ENCODE results near the gene NT5DC4. TPM values are rescaled to one million over a fixed set of nuclear protein-coding genes. Genes with fewer than 3 reads are reported as not detected.

Gene NT5DC4
- total RNA-seq, 1 experiment from 2014 or later, result not detected

DNA sequence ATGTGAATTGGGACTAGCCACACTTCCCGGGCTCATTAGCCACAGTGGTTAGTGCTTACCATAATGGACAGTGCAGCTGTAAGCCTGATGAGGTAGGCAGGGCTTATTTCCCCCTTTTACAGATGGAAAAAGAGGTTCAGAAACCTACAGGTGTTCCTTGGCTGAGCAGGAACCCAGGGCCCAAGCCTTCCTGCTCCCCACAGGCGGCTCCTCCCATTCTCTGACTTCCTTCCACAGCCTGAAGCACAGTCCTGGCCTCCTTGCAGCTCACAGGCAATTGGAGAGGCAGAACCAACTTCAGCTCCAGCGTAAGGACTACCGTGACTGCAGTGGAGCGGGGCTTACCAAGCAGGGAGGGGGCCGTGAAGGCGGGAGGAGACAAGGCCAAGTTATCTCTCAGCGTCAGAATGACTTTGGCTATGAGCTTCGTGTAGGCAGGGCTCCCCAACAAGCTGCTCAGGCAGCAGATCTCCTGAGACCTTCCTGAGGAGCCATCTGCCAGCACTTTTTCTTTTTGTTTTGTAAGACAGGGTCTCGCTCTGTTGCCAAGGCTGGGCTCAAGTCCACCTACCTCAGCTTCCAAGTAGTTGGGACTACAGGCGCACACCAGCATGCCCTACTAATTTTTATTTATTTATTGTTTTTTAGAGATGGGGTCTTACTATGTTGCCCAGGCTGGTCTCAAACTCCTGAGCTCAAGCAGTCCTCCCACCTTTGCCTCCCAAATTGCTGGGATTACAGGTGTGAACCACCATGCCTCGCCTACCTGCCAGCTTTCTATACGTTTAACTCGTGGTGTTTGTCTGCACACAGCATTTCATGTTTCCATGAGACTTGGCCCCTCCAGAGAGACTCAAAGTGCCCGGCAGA lies 34.2 kb upstream of the NT5DC4 start:
- intact Hi-C loops (cut with micrococcal nuclease), result no loop called here
- no peaks in the 10 kb centered on the region for H3K9me3 Mint-ChIP-seq (ENCODE audit: unreplicated experiment)
- no peaks in the 10 kb centered on the region for H3K36me3 Mint-ChIP-seq (ENCODE audit: insufficient read depth, unreplicated experiment)
- peaks cover 4% of the 10 kb centered on the region for H3K4me1 Mint-ChIP-seq (ENCODE audit: insufficient read depth, unreplicated experiment)
- BruUV-seq (replicated peaks), result no TSS peak
- POLR2A ChIA-PET, result interaction anchor here (1.1 to 1.9 kb wide), 3 partner anchors 21 to 66 kb away, joined by 3 to 4 read pairs (median 3); no protein-coding TSS in a partner anchor
- no peak for DNase-seq (ENCODE audit: unreplicated experiment)
- no peak for TF ChIP-seq CTCF (IDR thresholded peaks at IDR 0.05; ENCODE audit: unreplicated experiment)
- no peak overlapping the region for H3K27ac Mint-ChIP-seq (ENCODE audit: low read depth, unreplicated experiment)
- no peaks in the 10 kb centered on the region for H3K27me3 Mint-ChIP-seq (ENCODE audit: insufficient read depth, unreplicated experiment)
- CTCF ChIA-PET, result no interaction called here
- no peak overlapping the region for H3K4me3 Mint-ChIP-seq (ENCODE audit: unreplicated experiment)

DNA sequence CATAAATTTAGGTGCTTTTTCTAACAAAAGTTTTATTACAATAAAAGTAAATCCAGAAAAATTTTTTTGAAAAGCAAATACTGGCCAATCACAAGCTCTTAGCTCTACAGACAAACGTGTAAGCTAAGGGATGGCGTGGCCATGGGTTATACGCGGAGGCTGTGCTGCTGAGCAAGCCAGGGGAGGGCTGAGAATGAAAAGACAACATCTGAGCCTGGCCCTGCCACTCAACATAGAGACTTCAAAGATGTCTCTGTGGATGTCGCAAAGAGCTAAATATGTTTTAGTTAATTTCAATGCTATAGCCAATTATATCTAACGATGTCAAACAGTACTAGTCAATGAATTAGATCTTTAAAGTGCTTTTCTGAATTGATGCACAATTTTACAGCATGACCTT lies 33.3 kb upstream of the NT5DC4 start:
- BruUV-seq (replicated peaks), result no TSS peak
- peaks cover 14% of the 10 kb centered on the region for H3K4me1 Mint-ChIP-seq (ENCODE audit: insufficient read depth, unreplicated experiment)
- CTCF ChIA-PET, result interaction anchor here (0.6 to 0.9 kb wide), 2 partner anchors 42 to 1942 kb away, joined by 3 read pairs; partner anchors contain the start of gene SLC20A1
- DNase-seq (ENCODE audit: unreplicated experiment), result no peak
- TF ChIP-seq CTCF (IDR thresholded peaks at IDR 0.05; ENCODE audit: unreplicated experiment), result no peak
- H3K36me3 Mint-ChIP-seq (ENCODE audit: insufficient read depth, unreplicated experiment), result no peaks in the 10 kb centered on the region
- H3K4me3 Mint-ChIP-seq (ENCODE audit: unreplicated experiment), result no peak overlapping the region
- H3K9me3 Mint-ChIP-seq (ENCODE audit: unreplicated experiment), result no peaks in the 10 kb centered on the region
- no peaks in the 10 kb centered on the region for H3K27me3 Mint-ChIP-seq (ENCODE audit: insufficient read depth, unreplicated experiment)
- no peak overlapping the region for H3K27ac Mint-ChIP-seq (ENCODE audit: low read depth, unreplicated experiment)
- POLR2A ChIA-PET, result interaction anchor here (0.7 to 1.3 kb wide), 3 partner anchors 41 to 84 kb away, joined by 3 to 6 read pairs (median 3); no protein-coding TSS in a partner anchor
- intact Hi-C loops (cut with micrococcal nuclease), result no loop called here

- H3K27ac Mint-ChIP-seq (ENCODE audit: low read depth, unreplicated experiment), result no peak overlapping the region
- H3K4me1 Mint-ChIP-seq (ENCODE audit: insufficient read depth, unreplicated experiment), result peaks cover 21% of the 10 kb centered on the region
- H3K9me3 Mint-ChIP-seq (ENCODE audit: unreplicated experiment), result no peaks in the 10 kb centered on the region
- ChIA-PET CTCF (interaction anchor here (0.6 to 1.2 kb wide), 3 partner anchors 18 to 1943 kb away, joined by 3 read pairs; partner anchors contain the start of gene SLC20A1), POLR2A (interaction anchor here (0.7 to 1.3 kb wide), 3 partner anchors 42 to 83 kb away, joined by 3 to 6 read pairs (median 3); no protein-coding TSS in a partner anchor)
- no peak for TF ChIP-seq CTCF (IDR thresholded peaks at IDR 0.05; ENCODE audit: unreplicated experiment)
- DNase-seq (ENCODE audit: unreplicated experiment), result no peak
- no peaks in the 10 kb centered on the region for H3K36me3 Mint-ChIP-seq (ENCODE audit: insufficient read depth, unreplicated experiment)
- intact Hi-C loops (cut with micrococcal nuclease), result no loop called here
- BruUV-seq (replicated peaks), result no TSS peak
- H3K4me3 Mint-ChIP-seq (ENCODE audit: unreplicated experiment), result no peak overlapping the region
- no peaks in the 10 kb centered on the region for H3K27me3 Mint-ChIP-seq (ENCODE audit: insufficient read depth, unreplicated experiment)
Measured at GRCh38 chr2:112688086-112688880, 32.5 kb upstream of the NT5DC4 start.

Measured in MCF 10A (cell line).